ENCODE data around the gene NCR1. TPM values are rescaled to one million over a fixed set of nuclear protein-coding genes. Genes with fewer than 3 reads are reported as not detected.
"Not testable (repeated sequence)": the region's sequence is repeated elsewhere in the genome, so short reads cannot be mapped to it uniquely, and the experiment has no call there.

NCR1 gene
- 1 to 10 TPM in 1 of 4 donors, not detected in 3; 4.6 TPM for total RNA-seq

- Histone ChIP-seq H3K4me1 (no peaks in the 10 kb centered on the region), H3K27ac (no peak within 1 kb of the TSS), H3K27me3 (no peaks in the 10 kb centered on the region), H3K9me3 (peaks cover 0 to 4% (median 0%) of the 10 kb centered on the region in 4 donors), H3K4me3 (no peak within 1 kb of the TSS), H3K36me3 (no peaks in the 10 kb centered on the region)
- no peak for DNase-seq (ENCODE audit: low spot score in 2 of 2)
- TF ChIP-seq EP300 (IDR thresholded peaks at IDR 0.05) (no peak), POLR2A (IDR thresholded peaks at IDR 0.05) (no peak), CTCF (IDR thresholded peaks at IDR 0.05) (no peak)
- WGBS, 2 donors, result 40 to 44% methylated on average over 21 to 22 of the region's 22 CpGs
These were observed at the start of gene NCR1 for GRCh38 chr19:54905803-54906511. Gene NCR1, plus strand, starts transcription at chr19:54906148. Its CDS starts 40 bp downstream, at chr19:54906188.

GRCh38 chr19:54858476-54858875 is 47.5 kb upstream of the NCR1 start:
- WGBS, 2 donors, result 77 to 89% methylated on average over 3 of the region's 3 CpGs
- H3K9me3 ChIP-seq; H3K36me3 ChIP-seq; H3K4me1 ChIP-seq; H3K4me3 ChIP-seq; DNase-seq (ENCODE audit: low spot score in 2 of 2); H3K27ac ChIP-seq; H3K27me3 ChIP-seq: not testable (repeated sequence)

- DNase-seq (ENCODE audit: low spot score in 2 of 2); H3K36me3 ChIP-seq; H3K4me3 ChIP-seq; H3K4me1 ChIP-seq; H3K27me3 ChIP-seq; H3K27ac ChIP-seq; H3K9me3 ChIP-seq: not testable (repeated sequence)
- WGBS, 2 donors, result 71 to 73% methylated on average over 7 of the region's 7 CpGs
These were observed 46.5 kb upstream of the NCR1 start for GRCh38 chr19:54859421-54859820.

- 90 to 96% methylated on average over 2 of the region's 3 CpGs for WGBS, 2 donors
- not testable (repeated sequence) for H3K36me3 ChIP-seq; H3K4me3 ChIP-seq; DNase-seq (ENCODE audit: low spot score in 2 of 2); H3K27me3 ChIP-seq; H3K27ac ChIP-seq; H3K4me1 ChIP-seq
- peaks cover 0 to 16% (median 0%) of the 10 kb centered on the region in 4 donors for H3K9me3 ChIP-seq
These were observed 42.5 kb upstream of the NCR1 start for GRCh38 chr19:54863459-54863858.

- TF ChIP-seq CTCF (IDR thresholded peaks at IDR 0.05) (no peak), POLR2A (IDR thresholded peaks at IDR 0.05) (no peak), EP300 (IDR thresholded peaks at IDR 0.05) (no peak)
- Histone ChIP-seq H3K4me3 (no peak overlapping the region), H3K27me3 (no peaks in the 10 kb centered on the region), H3K4me1 (no peaks in the 10 kb centered on the region), H3K9me3 (peaks cover 0 to 11% (median 0%) of the 10 kb centered on the region in 4 donors), H3K36me3 (no peaks in the 10 kb centered on the region), H3K27ac (no peak overlapping the region)
- DNase-seq (ENCODE audit: low spot score in 2 of 2), result no peak
- WGBS, 2 donors, result 65 to 76% methylated on average over 3 of the region's 3 CpGs
These were observed 34.3 kb upstream of the NCR1 start for GRCh38 chr19:54871696-54872095.

- Histone ChIP-seq H3K4me1 (no peaks in the 10 kb centered on the region), H3K4me3 (no peak within 1 kb of the TSS), H3K36me3 (no peaks in the 10 kb centered on the region), H3K27me3 (no peaks in the 10 kb centered on the region), H3K9me3 (peaks cover 0 to 11% (median 0%) of the 10 kb centered on the region in 4 donors), H3K27ac (no peak within 1 kb of the TSS)
- 71 to 76% methylated on average over 8 of the region's 8 CpGs for WGBS, 2 donors
- TF ChIP-seq CTCF (IDR thresholded peaks at IDR 0.05), result no peak
- TF ChIP-seq POLR2A (IDR thresholded peaks at IDR 0.05), result no peak
- no peak for TF ChIP-seq EP300 (IDR thresholded peaks at IDR 0.05)
- DNase-seq (ENCODE audit: low spot score in 2 of 2), result peak in 1 of 2 donors; percentile 7
These were observed 32.0 kb upstream of the NCR1 start, which contains the start of gene FCAR for GRCh38 chr19:54873990-54874389. Gene FCAR, plus strand, starts transcription at chr19:54874235. Its CDS starts 55 bp downstream, at chr19:54874290.
